Measurements from ENCODE around the gene FAM131A. TPM values are rescaled to one million over a fixed set of nuclear protein-coding genes. Genes with fewer than 3 reads are reported as not detected.
A peak's percentile ranks its signal among the peaks of the same experiment; 100 is the strongest.

The FAM131A gene
- total RNA-seq, 1 donor from 2014 or later: 41.5 TPM

DNA sequence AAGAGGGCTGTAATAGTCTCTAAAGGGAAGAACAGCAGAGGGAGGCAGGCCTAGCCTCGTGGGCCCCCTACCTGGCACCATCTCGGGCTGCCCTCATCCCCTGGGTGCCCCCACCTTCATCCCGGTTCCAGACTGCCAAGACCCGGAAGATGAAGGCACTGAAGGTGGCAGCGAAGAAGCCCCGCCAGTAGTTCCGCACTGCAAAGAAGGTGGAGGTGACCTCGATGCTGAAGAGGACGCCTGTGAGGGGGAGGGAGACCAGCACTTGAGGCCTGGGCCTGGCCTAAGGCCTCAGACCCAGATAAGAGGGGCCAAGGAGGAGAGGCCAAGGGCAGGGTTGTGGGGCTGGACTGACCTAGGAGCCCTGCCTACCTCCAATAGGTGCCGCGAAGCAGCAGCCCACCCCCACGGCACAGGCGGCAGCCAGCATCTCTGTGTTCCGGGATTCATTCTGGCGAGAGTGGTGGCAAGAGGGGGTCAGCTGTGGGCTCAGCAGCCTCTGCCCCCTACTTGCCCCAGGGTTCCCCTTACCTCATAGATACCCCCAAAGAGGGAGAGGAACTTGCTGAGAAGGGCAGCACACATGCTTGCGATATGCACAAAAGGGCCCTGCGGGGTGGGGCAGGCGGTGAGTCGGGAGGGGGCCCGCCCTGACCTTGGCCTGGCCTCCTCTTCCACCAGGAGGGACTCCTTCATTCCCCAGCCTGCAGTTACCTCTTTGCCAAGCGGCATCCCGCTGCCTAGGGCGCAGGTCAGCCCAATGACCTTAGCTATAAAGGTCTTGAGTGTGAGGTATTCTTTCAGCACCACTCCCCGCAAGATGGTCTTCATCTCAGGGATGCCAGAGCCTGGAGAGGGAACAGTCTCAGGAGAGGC is 20.1 kb downstream of the FAM131A start:
- DNase-seq (ENCODE audit: low spot score): no peak

DNA sequence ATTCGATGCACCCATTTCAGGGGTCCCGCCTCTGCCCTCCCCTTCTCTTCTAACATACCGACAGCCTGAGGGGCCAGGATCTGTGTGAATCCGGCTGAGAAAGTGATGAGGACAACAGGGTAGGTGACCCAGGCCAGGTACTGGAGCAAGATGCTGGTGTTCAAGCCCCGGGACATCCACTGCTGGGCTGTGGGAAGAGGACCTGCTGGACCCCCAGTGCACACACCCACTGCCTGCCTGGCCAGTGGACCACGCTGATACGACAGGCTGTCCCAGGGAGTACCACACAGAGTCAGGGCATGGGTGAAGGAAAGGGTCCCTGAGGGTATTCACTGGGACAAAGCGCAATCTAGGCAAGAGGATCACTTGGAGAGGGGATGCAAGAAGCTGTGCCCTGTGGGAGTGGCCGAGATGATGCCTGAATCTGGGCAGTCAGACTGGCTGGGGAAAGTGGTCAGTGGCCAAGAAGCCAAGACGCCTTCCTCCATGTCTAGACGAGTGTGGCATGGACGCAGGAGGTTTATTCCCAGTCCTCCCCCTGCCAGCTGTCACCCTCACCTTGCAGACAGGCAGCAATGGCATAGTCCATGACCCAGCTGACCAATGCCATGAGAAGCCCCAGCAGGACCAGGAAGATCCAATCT is 20.8 kb downstream of the FAM131A start:
- no peak for DNase-seq (ENCODE audit: low spot score)

DNA sequence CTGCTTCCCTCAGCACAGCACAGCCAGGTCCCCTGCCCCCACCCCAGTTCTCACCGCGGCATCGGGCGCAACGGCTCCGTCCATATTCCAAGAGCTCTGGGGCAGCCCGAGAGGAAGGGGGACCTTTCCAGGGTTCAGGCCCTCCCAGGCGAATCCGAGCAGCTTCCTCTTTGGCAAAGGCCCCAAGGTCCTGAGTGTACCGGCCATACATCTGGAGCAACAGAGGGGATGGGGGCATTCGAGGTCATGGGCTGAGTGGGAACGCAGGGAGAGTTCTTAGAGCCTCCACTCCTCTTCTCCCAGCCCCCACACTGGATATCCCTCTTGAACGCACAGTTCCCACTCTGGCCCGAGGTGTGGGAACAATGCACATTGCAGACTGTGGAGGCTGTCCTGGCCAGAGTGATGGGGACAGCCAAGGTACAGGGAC is 21.5 kb downstream of the FAM131A start:
- no peak for DNase-seq (ENCODE audit: low spot score)

DNA sequence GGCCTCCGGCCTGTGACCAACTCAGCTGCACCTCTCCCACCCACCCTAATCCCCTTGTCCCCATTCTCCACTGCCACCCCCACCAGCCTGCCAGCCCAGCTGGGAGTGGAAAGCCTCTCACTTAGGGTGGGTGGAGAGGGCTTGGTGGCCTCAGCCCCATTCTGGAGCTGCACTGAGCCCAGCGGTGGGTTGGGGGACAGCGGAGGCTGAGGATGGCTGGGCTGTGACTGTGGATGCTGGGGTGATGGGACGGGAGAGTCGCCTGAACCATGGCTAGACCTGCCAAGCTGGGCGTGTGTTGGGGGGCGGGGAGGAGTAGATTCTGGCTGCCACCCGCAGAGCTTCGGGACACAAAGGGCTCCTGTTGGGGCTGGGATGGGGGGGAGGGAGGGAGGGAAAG is 22.2 kb downstream of the FAM131A start:
- no peak for DNase-seq (ENCODE audit: low spot score)

DNA sequence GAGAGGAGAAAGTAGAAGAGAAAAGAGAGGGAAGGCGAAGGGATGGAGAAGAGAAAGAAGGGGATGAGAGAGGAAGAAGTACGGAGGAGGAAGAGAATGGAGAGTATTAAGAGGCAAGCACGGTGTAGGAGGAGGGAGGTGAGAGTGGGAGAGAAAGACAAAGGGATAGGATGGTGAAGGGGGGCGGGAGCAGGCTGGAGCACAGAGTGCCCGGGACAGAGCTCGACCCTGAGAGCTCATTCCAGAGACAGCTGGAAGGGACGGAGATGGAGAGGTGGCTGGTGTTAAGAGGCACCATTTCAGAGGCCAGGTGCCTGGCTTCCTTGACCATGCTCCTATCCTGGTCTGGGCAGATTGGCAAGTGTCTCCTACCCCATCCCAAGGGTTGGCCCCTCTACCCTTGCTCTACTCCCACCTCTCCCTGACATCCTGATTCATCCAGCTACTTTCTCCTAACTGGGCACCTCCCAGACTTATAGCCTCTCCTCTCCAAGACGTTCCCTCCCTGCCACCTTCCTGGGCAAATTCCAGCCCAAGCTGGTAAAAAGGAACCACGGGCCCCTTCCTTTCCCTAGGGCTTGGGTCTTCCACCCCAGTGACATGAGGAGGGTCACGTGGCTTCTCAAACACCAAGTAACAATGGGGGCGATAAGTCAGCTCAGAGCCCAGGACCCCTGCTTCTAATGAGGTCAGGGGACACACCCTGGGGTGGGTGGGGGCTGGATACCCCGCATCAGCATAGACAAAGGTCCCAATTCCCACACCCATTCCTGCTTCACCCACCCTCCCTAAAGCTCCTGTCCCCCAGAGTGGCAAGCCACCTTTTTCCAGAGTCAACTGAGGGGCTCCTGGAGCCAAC is 22.9 kb downstream of the FAM131A start:
- no peak for DNase-seq (ENCODE audit: low spot score)

DNA sequence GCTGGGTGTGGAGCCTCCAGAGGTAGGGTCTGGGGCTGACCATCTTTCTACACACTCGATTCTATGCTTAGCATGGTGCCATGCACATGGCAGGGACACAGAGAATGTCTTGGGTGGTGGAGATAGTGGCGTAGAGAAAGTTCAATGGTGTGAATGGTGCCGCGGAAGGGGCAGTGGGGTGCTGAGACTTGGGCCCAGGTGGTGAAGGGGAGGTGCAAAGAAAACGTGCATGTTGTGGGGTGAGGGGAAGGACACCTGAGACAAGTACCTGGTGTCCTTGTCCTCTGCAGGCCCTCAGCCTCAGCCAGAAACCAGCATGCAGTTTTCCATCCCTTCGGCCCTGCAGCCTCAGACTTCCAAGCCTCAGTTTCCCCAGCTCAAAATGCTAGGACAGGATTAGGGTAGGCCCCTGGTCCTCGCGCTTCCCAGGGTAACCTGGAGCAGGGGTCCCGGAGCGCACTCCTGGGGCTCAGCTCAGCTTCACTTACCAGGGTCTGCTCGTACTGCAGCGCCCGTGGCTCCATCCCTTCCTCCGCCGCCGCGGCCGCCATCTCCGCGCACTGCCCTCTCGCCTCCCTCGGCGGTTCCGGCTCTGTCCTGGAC is 23.6 kb downstream of the FAM131A start:
- DNase-seq (ENCODE audit: low spot score): no peak

DNA sequence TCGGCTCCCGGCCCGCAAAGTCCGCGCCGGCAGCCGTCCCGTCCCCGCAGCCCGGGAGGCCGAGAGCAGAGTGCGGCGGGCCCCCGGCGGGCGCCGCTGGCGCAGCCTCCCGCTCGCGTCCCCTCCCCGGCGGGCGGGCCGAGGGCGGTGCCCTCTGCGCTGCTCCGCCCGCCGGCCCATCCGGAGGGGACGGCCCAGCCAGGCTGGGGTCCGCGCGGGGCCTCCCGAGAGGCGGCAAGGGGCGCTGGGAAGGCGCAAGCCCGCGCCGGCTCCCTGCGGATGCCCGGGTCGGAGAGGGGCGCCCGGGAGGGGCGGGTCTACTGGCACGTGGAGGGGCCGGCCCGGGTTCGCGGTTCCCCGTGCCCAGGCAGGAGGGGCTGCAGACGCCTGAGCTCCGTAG is 24.1 kb downstream of the FAM131A start, which contains the start of the genes CLCN2 and POLR2H:
Gene CLCN2 (minus strand): TSS at position 74 of the 400 bp plus-strand sequence. CDS start 126 bp downstream, outside the sequence.
Gene POLR2H (plus strand): TSS at position 179 of the 400 bp plus-strand sequence. CDS start 1,783 bp downstream, outside the sequence.
- no peak for DNase-seq (ENCODE audit: low spot score)

DNA sequence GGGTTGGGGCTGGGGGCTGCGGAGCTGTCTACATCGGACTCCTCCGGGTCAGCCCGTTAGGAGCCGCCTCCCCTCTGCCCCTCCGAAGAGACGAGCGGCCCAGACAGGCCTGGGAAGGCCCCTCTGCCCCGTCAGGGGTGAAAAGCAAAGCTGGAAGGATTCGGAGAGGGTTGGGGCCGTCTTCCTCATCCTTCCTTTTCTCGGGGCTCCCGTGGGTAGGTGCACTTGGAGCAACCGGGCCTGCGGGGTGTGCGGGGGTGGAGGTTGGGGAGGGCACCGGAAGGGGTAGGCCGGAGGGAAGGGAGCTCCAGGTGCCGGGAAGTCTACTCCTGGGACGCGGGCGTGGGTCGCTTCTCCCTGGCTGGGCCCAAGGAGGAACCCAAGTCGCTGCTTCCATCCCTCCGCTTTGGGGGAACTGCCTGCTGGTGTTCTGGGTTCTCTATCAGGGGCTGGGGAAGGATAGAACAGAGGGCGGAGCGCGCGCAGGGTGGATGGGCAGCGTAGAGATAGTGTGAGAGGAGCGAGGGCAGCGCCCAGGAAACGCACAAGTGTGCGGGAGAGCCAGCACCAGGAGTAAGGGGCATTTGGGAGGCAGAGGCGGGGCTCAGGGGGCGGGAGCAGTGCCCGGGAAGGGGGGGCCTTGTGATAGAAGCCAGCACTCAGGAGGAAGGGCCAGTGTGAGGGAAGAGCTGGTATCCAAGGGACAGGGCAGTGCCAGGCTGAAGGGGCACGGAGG is 24.7 kb downstream of the FAM131A start:
- peak; percentile 76 for DNase-seq (ENCODE audit: low spot score)

DNA sequence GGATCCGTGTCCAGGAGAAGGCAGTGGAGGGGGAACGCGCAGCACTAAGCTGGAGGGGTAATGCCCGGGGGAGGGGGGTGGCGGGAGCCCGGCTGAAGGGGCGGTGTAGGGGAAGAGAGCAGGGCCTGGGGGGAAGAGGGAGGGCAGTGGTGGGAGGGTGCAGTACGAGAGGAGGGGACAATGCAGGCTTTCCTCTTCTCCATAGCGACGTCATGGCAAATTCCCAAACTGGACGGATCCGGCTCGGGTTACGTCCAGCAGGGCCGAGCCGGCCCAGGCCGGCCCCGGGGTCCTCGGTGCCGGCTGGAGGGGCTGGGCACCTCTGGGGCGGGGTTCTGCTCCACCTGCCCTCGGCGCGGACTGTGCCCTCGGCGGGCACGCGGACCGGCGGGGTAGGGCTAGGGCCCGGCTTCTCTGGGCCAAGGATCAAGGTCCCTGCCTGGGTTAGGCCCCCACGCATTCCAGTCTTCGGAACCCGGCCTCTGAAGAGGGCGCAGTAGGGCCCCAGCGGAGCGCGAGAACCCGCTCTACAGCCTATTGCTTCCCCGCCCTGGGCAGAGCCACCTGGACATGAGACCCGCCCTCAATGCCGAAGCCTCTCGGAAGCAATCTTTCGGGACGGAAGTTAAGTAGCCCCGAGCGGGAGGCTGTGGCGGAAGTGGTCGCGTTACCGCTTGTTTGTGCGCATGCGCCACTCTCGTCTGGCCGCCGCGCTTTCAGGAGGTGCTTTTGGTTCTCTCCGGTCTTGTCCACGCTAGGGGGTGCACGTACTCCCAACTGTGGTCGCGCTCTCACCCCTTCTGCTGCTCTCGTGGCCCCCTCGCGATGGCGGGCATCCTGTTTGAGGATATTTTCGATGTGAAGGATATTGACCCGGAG is 25.5 kb downstream of the FAM131A start:
- peak; percentile 97 for DNase-seq (ENCODE audit: low spot score)

DNA sequence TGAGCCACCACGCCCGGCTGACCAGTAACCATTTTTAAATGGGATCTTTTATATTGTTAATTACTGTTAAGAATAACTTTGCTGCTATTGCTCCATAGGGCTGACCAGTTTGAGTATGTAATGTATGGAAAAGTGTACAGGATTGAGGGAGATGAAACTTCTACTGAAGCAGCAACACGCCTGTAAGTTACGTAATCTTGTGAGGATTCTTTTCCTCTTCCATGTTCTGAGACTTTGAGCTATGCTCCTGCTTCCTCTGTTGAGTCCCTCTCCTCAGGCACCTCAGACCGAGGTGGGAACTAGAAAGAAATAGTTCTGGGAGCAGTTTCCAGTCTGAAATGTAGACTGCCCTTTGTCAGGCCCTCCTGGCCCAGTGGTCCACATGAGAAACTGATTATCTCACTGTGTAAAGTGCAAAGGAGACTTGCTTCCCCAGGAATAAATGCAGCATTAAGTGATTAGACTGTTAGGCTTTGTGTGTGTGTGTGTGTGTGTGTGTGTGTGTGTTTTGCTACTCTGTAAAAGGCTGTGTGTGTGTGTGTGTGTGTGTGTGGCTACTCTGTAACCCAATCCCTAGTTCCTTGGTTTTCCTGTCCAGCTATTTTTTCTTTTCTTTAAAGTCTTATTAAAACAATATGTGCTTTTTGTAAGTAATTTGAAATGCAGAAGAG is 29.4 kb downstream of the FAM131A start:
- no peak for DNase-seq (ENCODE audit: low spot score)

DNA sequence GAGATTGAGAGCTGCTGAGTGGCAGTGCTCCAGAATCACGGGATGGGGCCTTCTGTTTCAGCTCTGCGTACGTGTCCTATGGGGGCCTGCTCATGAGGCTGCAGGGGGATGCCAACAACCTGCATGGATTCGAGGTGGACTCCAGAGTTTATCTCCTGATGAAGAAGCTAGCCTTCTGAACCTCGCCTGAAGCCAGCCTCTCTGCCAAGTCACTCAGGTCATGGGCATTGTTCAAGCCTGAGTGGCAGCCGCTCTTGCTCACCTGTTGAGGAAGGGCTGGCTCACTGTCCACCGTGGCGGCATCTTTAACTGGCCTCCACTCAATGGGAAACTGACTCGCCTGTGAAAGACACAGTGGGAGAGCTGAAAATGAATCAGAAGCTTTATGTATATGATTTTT is 30.7 kb downstream of the FAM131A start:
- DNase-seq (ENCODE audit: low spot score): no peak

DNA sequence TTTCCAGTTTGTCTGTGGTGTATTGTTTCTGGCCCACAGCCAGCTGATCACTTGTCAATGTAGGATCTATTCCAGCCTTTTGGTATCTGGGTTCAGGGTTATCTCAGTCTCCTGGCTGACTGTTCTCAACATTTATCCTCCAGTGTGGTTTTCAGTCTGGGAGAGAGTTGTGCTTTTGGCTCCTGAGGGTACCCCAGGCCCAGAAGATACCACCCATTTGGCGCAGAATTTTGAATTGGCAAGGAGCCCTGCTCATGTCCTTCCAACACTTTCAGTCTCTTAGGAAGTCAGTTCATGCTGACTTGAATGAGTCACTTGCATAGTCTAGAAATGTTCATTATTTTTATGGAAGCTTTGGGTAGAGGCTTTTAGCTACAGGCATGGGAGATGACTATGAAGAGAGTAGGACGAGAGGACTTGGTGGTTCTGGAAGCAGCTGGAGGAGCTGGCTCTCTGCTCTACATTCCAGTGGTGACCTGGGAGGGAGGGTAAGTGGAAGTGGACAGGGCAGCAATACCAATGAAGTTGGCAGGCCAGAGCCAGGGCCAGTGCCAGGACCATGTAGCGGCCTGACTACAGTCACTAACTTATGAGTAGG is 31.3 kb downstream of the FAM131A start:
- no peak for DNase-seq (ENCODE audit: low spot score)

DNA sequence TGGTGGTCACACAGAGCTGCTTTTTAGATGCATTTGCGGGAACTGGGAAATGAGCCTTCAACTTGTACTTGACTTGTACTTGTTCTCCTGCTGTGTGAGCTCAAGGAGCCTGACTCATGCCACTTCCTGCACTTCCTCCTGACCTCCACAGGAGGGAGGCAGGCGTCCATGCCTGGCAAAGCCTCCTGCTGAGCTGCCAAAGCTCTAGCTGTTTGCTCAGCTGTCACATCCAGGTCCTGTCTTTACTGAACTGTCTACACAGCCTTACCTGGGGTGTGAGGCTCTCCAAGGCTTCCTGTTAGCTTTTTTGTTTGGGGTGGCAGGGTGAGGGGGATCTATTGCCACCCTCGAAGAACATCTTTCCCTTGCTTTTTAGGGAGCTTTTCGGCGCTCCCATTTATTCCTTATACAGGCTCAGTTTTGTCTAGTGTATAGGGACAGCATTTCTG is 34.2 kb downstream of the FAM131A start:
- peak; percentile 84 for DNase-seq (ENCODE audit: low spot score)

DNA sequence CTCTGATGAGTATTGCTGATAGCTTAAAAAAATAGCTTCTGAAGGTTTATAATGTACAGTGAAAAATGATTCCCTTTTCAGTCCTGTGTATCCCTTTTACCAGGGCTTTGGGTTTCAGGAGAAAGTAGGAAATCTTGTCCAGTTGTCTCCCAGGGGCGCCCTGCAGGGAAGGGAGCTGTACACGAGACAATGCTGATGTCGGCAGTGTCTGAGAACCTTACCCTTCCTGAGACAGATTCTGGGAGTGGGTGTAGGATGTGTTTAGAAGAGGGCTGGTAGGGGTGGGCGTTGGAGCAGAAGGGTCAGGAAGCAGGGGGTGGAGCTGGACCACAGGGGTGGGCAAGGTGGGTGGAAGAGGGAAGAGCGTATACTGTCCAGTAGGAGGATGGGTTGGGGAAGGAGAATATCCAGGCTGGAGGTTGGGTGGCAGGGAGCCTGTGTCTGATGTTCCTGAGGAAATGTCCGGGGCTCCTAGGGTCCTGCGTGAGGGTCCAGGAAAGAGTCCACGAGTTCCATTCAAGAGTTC is 35.0 kb downstream of the FAM131A start:
- no peak for DNase-seq (ENCODE audit: low spot score)

DNA sequence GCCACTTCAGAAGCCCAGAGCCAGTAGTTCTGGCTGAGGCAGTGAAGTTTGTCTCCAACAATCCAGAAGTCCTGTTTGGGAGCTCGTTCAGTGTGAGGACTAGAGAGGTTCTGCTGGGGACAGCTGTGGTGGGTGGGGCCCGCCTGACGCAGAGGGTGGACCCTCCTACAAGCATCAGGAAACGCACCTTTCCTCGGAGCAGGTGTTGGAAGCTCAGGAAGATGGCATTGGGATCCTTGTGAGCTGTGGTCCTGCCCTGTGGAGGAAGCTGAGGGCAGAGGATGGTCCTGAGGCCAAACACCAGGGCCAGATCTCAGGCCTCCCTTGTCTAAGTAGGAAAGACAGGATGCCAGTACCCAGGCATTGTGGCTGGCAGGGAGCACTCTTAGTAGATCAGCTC is 35.5 kb downstream of the FAM131A start:
- no peak for DNase-seq (ENCODE audit: low spot score)

DNA sequence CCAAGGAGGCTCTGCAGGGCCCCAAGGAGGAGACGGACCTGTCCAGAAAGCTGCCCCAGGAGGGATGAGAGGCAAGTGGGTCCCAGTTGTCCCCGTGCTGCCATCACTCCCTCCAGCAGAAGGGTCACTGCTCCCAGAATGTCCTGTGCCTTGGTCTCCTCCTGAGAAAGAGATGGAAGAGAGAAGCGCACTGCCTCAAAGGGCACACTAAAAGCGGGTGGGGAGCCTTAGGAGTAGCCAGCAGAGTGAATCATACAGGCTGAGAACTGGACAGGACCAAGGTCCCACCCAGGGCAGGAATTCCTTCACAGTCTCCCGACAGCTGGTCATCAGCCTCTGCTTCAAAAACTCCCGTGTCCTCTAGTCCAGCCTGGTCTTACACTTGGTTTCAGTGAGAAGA is 36.0 kb downstream of the FAM131A start:
- DNase-seq (ENCODE audit: low spot score): no peak

DNA sequence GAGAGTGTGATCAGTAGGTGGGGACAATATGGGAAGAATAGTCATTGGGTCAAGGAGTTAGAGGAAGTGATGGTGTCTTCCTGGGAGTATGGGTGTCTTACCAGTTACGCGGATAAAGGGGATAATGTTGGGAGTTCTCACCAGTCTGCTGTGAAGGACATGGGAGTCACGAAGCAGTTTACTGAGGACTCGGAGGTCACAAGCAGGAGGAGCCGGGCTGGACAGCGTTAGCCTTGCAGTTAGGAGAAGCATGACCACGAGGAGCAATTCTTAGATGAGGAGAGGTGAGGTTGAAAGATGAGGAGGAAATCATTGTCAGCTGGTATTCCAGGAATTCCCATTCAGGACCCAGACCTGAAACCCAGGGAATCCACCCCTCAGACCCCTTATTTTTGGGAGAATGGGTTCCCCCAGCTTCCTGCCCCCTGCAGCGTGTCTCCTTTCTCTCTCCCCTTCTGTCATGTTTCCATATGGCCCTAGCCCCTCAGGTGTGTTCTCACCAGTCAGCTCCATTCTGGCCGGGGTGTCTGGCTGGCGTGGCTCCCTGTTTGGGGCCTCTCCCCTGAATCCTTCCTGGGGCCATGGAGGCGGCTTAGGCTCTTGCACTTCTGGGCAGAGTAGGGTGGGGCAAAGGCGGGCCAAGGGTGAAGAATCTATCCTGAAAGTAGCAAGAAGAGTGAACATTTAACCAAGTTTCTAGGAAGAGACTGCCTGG is 38.5 kb downstream of the FAM131A start:
- DNase-seq (ENCODE audit: low spot score): no peak

DNA sequence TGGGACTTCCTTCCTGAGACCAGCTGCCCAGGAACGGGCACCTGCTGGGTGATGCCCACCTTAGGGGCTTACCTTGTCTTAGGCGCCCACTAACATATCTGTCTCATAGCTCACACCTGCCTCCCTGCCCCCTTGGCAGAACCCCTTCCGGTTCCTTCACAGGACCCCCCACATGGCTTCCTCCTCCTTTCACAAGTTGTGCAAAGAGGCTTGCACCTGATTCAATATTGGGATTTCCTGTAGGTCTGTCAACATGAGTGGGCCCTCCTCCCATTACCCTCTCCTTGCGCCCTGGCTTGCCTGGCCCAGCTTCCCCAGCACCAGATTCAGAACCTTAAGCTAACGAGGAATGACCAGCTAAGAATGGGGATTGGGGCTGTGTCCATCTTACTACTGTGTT is 40.0 kb downstream of the FAM131A start:
- no peak for DNase-seq (ENCODE audit: low spot score)
